Gastrocnemius medialis (tissue), 4 donors: ENCODE results near the gene TNS1. TPM values are rescaled to one million over a fixed set of nuclear protein-coding genes. Genes with fewer than 3 reads are reported as not detected.

Experiments
- ATAC-seq, 2 donors: fragments of 150-250 bp; one replicate each; pipeline ENCODE4 v1.9.1; 2016
- DNase-seq, 2 donors: peaks; one replicate each; pipeline ENCODE4 v3.0.0-alpha.2; 2019
- H3K27ac ChIP-seq, 4 donors: fragments of 200-600 bp; sonication (generic); 1 replicate in 1 of 4; 2 replicates in 3 of 4; pipeline ENCODE4 v1.5.1; 2016 to 2018; ENCODE audit warnings: mild to moderate bottlenecking in 2 of 4, moderate library complexity in 1 of 4
- H3K27me3 ChIP-seq, 3 donors: fragments of 200-600 bp; sonication (generic) in 2 of 3; 1 replicate in 1 of 3; 2 replicates in 2 of 3; pipeline versions ENCODE4 v1.5.1 to v1.6.0; 2016 to 2019; ENCODE audit warnings: mild to moderate bottlenecking in 1 of 3, moderate library complexity in 1 of 3
- H3K36me3 ChIP-seq, 2 donors: fragments of 200-600 bp; sonication (generic) in 1 of 2; one replicate each; pipeline ENCODE4 v1.5.1; 2017 to 2018
- H3K4me1 ChIP-seq, 2 donors: fragments of 200-600 bp; sonication (generic) in 1 of 2; one replicate each; pipeline ENCODE4 v1.5.1; 2016 to 2017; ENCODE audit warnings: mild to moderate bottlenecking in 2 of 2
- H3K4me3 ChIP-seq, 4 donors: fragments of 200-600 bp; sonication (generic) in 3 of 4; 1 replicate in 1 of 4; 2 replicates in 3 of 4; pipeline ENCODE4 v1.5.1; 2016 to 2019; ENCODE audit warnings: mild to moderate bottlenecking in 2 of 4
- H3K9me3 ChIP-seq, 3 donors: fragments of 200-600 bp; sonication (generic) in 2 of 3; 1 replicate in 1 of 3; 2 replicates in 2 of 3; pipeline ENCODE4 v1.5.1; 2016 to 2019
- CTCF ChIP-seq, 5 experiments: fragments of 450-650 bp in 3 of 5; fragments of 200-600 bp in 2 of 5; sonication (generic) in 2 of 5; IDR thresholded peaks in 4 of 5; conservative IDR thresholded peaks in 1 of 5; 1 replicate in 4 of 5; 2 replicates in 1 of 5; pipeline ENCODE4 v1.5.1; 2016 to 2019; ENCODE audit warnings: antibody characterized with exemption in 5 of 5, mild to moderate bottlenecking in 3 of 5, moderate library complexity in 3 of 5
- POLR2A ChIP-seq, 2 donors: fragments of 450-650 bp; IDR thresholded peaks; one replicate each; pipeline ENCODE4 v1.6.1; 2017; ENCODE audit warnings: antibody characterized with exemption in 2 of 2, mild to moderate bottlenecking in 2 of 2, moderate library complexity in 2 of 2
- in situ Hi-C, 4 donors: fragments of 200-750 bp; cut with MboI; loops; one replicate each; pipeline versions ENCODE4 v1.15.0 to v1.8.0; 2017; ENCODE audit warnings: low sequenced_read_pairs in 4 of 4
- intact Hi-C: fragments of 100-400 bp; cut with DNase I; formaldehyde crosslinking; loops from one replicate; pipeline ENCODE4 v1.15.1; 2023; ENCODE audit warnings: low total_unique reads
- total RNA-seq, 4 donors: library from RNA; depleted of rRNA; stranded (reverse); fragments of >200 nt; gene quantifications; one replicate each; pipeline versions ENCODE4 v1.1.0 to v1.2.3, GENCODE V29; 2016

TNS1 gene
- total RNA-seq, 4 donors from 2014 or later, result 407 to 670 (median 484) TPM

GRCh38 chr2:217905395-217905794 lies 97.4 kb downstream of the TNS1 start:
- Histone ChIP-seq H3K4me1 (peaks cover 86 to 94% of the 10 kb centered on the region in 2 donors), H3K4me3 (peak overlapping the region in 2 of 4 donors; percentile 1 to 2), H3K9me3 (no peaks in the 10 kb centered on the region), H3K27me3 (no peaks in the 10 kb centered on the region), H3K27ac (peak overlapping the region; percentile 87 to 94 (median 92)), H3K36me3 (no peaks in the 10 kb centered on the region)
- intact Hi-C loops (loop anchor here (10.0 kb wide), 2 partner anchors 379 to 1211 kb away; partner anchors contain the start of gene IGFBP5), in situ Hi-C loops (no loop called here)
- TF ChIP-seq CTCF (IDR thresholded peaks at IDR 0.05 in 4 of 5, conservative IDR thresholded peaks at IDR 0.05 in 1 of 5) (no peak), POLR2A (IDR thresholded peaks at IDR 0.05) (peak; percentile 59 to 70)
- ATAC-seq (peak; percentile 7 to 19), DNase-seq (peak; percentile 82 to 83)

- no peaks in the 10 kb centered on the region for H3K9me3 ChIP-seq
- no peak for DNase-seq
- no peak for TF ChIP-seq POLR2A (IDR thresholded peaks at IDR 0.05)
- TF ChIP-seq CTCF (IDR thresholded peaks at IDR 0.05 in 4 of 5, conservative IDR thresholded peaks at IDR 0.05 in 1 of 5), result no peak
- H3K4me3 ChIP-seq, result peak overlapping the region; percentile 1 to 13 (median 2)
- in situ Hi-C loops (no loop called here), intact Hi-C loops (loop anchor here (5.0 to 10.0 kb wide), 3 partner anchors 380 to 1210 kb away; partner anchors contain the start of gene IGFBP5)
- H3K27ac ChIP-seq, result peak overlapping the region; percentile 87 to 94 (median 92)
- ATAC-seq, result no peak
- peaks cover 86 to 94% of the 10 kb centered on the region in 2 donors for H3K4me1 ChIP-seq
- H3K36me3 ChIP-seq, result no peaks in the 10 kb centered on the region
- no peaks in the 10 kb centered on the region for H3K27me3 ChIP-seq
These were observed 98.2 kb downstream of the TNS1 start for GRCh38 chr2:217904614-217904965.

GRCh38 chr2:217903859-217904613 lies 98.8 kb downstream of the TNS1 start:
- Histone ChIP-seq H3K27ac (peak overlapping the region; percentile 87 to 94 (median 92)), H3K4me3 (peak overlapping the region; percentile 1 to 13 (median 3)), H3K36me3 (no peaks in the 10 kb centered on the region), H3K4me1 (peaks cover 86 to 94% of the 10 kb centered on the region in 2 donors), H3K9me3 (no peaks in the 10 kb centered on the region), H3K27me3 (no peaks in the 10 kb centered on the region)
- in situ Hi-C loops, result no loop called here
- intact Hi-C loops, result loop anchor here (1.0 to 10.0 kb wide), 6 partner anchors 18 to 1209 kb away; partner anchors contain the start of gene IGFBP5
- DNase-seq, result peak; percentile 68 to 78
- TF ChIP-seq POLR2A (IDR thresholded peaks at IDR 0.05) (peak; percentile 48 to 63), CTCF (IDR thresholded peaks at IDR 0.05 in 4 of 5, conservative IDR thresholded peaks at IDR 0.05 in 1 of 5) (no peak)
- ATAC-seq, result peak; percentile 4 to 10

GRCh38 chr2:217903142-217903858 lies 99.5 kb downstream of the TNS1 start:
- no peaks in the 10 kb centered on the region for H3K36me3 ChIP-seq
- H3K4me3 ChIP-seq, result peak overlapping the region in 2 of 4 donors; percentile 1 to 3
- H3K9me3 ChIP-seq, result no peaks in the 10 kb centered on the region
- H3K27ac ChIP-seq, result peak overlapping the region; percentile 87 to 94 (median 92)
- DNase-seq (no peak), ATAC-seq (no peak)
- H3K4me1 ChIP-seq, result peaks cover 86 to 97% of the 10 kb centered on the region in 2 donors
- TF ChIP-seq CTCF (IDR thresholded peaks at IDR 0.05 in 4 of 5, conservative IDR thresholded peaks at IDR 0.05 in 1 of 5) (no peak), POLR2A (IDR thresholded peaks at IDR 0.05) (no peak)
- in situ Hi-C loops, result no loop called here
- H3K27me3 ChIP-seq, result no peaks in the 10 kb centered on the region
- intact Hi-C loops, result loop anchor here (1.0 to 10.0 kb wide), 6 partner anchors 19 to 1208 kb away; partner anchors contain the start of gene IGFBP5
